SK-N-SH (cell line): ENCODE measurements around the gene FOCAD. TPM values are rescaled to one million over a fixed set of nuclear protein-coding genes. Genes with fewer than 3 reads are reported as not detected.

Experiments used
- CTCF ChIA-PET: fragments of 300-600, 350-600 bp; formaldehyde crosslinking; extraction: SDS; loops from one replicate; lab custom pipeline; 2021; lab: Yijun Ruan, JAX
- POLR2A ChIA-PET: fragments of 350-600 bp; sonication (Branson Sonifier 250); formaldehyde crosslinking; extraction: SDS; loops from one replicate; lab custom pipeline; 2020; ENCODE audit warnings: antibody characterized with exemption, inconsistent platforms; lab: Yijun Ruan, JAX
- DNase-seq: peaks from one replicate; pipeline ENCODE4 v3.0.0; 2012
- H2AFZ ChIP-seq: fragments of 200-600 bp; sonication (generic); 2 replicates; pipeline ENCODE4 v1.8.1; 2016; ENCODE audit warnings: antibody characterized with exemption, mild to moderate bottlenecking, low read depth
- H3F3A ChIP-seq: fragments of 200-600 bp; sonication (generic); replicated peaks from 2 replicates; pipeline ENCODE3; 2016; ENCODE audit warnings: antibody characterized with exemption, mild to moderate bottlenecking; ENCODE audit not compliant: insufficient read depth
- H3K27ac ChIP-seq, 2 experiments: fragments of 200-500 bp in 1 of 2; fragments of 200-600 bp in 1 of 2; sonication (Bioruptor generic) in 1 of 2; sonication (generic), shearing (Covaris generic) in 1 of 2; 2 replicates each; pipeline versions ENCODE4 v1.5.1 to v1.6.1; 2014 to 2016; ENCODE audit warnings: low read depth in 2 of 2, inconsistent platforms in 1 of 2, low read length in 1 of 2, mild to moderate bottlenecking in 1 of 2, mixed read lengths in 1 of 2
- H3K27me3 ChIP-seq: fragments of 200-600 bp; sonication (generic), shearing (Covaris generic); 2 replicates; pipeline ENCODE4 v1.6.1; 2016; ENCODE audit warnings: mixed run types; ENCODE audit not compliant: insufficient read depth
- H3K36me3 ChIP-seq, 2 experiments: fragments of 200-500 bp in 1 of 2; fragments of 200-600 bp in 1 of 2; sonication (Bioruptor generic) in 1 of 2; sonication (generic) in 1 of 2; replicated peaks in 1 of 2; 2 replicates each; pipeline versions ENCODE3 to v1.5.1; 2014 to 2016; ENCODE audit warnings: low read length in 1 of 2, mild to moderate bottlenecking in 1 of 2; ENCODE audit not compliant: insufficient read depth in 2 of 2, control insufficient read depth in 1 of 2
- H3K4me1 ChIP-seq, 2 experiments: fragments of 200-500 bp in 1 of 2; fragments of 200-600 bp in 1 of 2; sonication (Bioruptor generic) in 1 of 2; sonication (generic), shearing (Covaris generic) in 1 of 2; 2 replicates each; pipeline versions ENCODE4 v1.5.1 to v1.6.1; 2014 to 2016; ENCODE audit warnings: low read depth in 1 of 2, low read length in 1 of 2, mixed run types in 1 of 2; ENCODE audit not compliant: insufficient read depth in 2 of 2, control insufficient read depth in 1 of 2
- H3K4me2 ChIP-seq: fragments of 200-600 bp; sonication (generic), shearing (Covaris generic); 2 replicates; pipeline ENCODE4 v1.6.1; 2017; ENCODE audit warnings: mixed run types
- H3K4me3 ChIP-seq, 2 experiments: fragments of 200-500 bp in 1 of 2; fragments of 200-600 bp in 1 of 2; sonication (Bioruptor generic) in 1 of 2; sonication (generic), shearing (Covaris generic) in 1 of 2; 2 replicates each; pipeline versions ENCODE4 v1.5.1 to v1.8.1; 2014 to 2016; ENCODE audit warnings: low read depth in 2 of 2, inconsistent platforms in 1 of 2, low read length in 1 of 2, mild to moderate bottlenecking in 1 of 2, mixed read lengths in 1 of 2, moderate library complexity in 1 of 2
- H3K79me2 ChIP-seq: fragments of 200-600 bp; sonication (generic); 2 replicates; pipeline ENCODE4 v1.8.1; 2017; ENCODE audit warnings: mild to moderate bottlenecking; ENCODE audit not compliant: insufficient read depth
- H3K9ac ChIP-seq: fragments of 200-600 bp; sonication (generic); 2 replicates; pipeline ENCODE4 v1.6.1; 2017; ENCODE audit warnings: mixed run types
- H3K9me2 ChIP-seq: fragments of 200-600 bp; sonication (generic); 2 replicates; pipeline ENCODE4 v1.6.1; 2017; ENCODE audit warnings: mixed run types
- H3K9me3 ChIP-seq: fragments of 200-600 bp; sonication (generic); 2 replicates; pipeline ENCODE4 v1.6.1; 2017; ENCODE audit warnings: mixed run types, mild to moderate bottlenecking, moderate library complexity
- H4K20me1 ChIP-seq: fragments of 200-600 bp; sonication (generic); 2 replicates; pipeline ENCODE4 v1.6.1; 2017; ENCODE audit warnings: mild to moderate bottlenecking, mixed run types; ENCODE audit not compliant: insufficient read depth
- CHD2 ChIP-seq: fragments of 150-350 bp; IDR thresholded peaks from 2 replicates; pipeline ENCODE4 v1.6.1; 2018; ENCODE audit warnings: low read length; ENCODE audit not compliant: partially characterized antibody
- CTCF ChIP-seq: fragments of 200-600 bp; sonication (generic); IDR thresholded peaks from 2 replicates; pipeline ENCODE4 v1.6.1; 2017; ENCODE audit warnings: antibody characterized with exemption, mild to moderate bottlenecking, moderate library complexity
- EP300 ChIP-seq, 2 experiments: IDR thresholded peaks; 2 replicates each; pipeline versions ENCODE4 v1.4.0 to v1.6.1; 2012; ENCODE audit warnings: borderline replicate concordance in 1 of 2, low read depth in 1 of 2, low read length in 1 of 2
- EZH2phosphoT487 ChIP-seq: fragments of 200-600 bp; sonication (generic); IDR thresholded peaks from 2 replicates; pipeline ENCODE4 v1.6.1; 2017; ENCODE audit warnings: low read depth, mixed run types, mild to moderate bottlenecking, antibody characterized with exemption, moderate library complexity, borderline replicate concordance
- FOSL2 ChIP-seq: IDR thresholded peaks from 2 replicates; pipeline ENCODE4 v1.4.0; 2012; ENCODE audit warnings: low read depth, mild to moderate bottlenecking, moderate library complexity, borderline replicate concordance
- FOXM1 ChIP-seq: IDR thresholded peaks from 2 replicates; pipeline ENCODE4 v1.4.0; 2012; ENCODE audit warnings: low read depth, mild to moderate bottlenecking
- GATA2 ChIP-seq: sonication (generic); formaldehyde crosslinking; IDR thresholded peaks from 2 replicates; pipeline ENCODE4 v1.5.0; 2020; ENCODE audit warnings: mild to moderate bottlenecking, missing genetic modification reagents
- IRF3 ChIP-seq: fragments of 150-350 bp; IDR thresholded peaks from 2 replicates; pipeline ENCODE4 v1.6.1; 2016; ENCODE audit warnings: mild to moderate bottlenecking, low read depth, low read length
- NFIC ChIP-seq: IDR thresholded peaks from 2 replicates; pipeline ENCODE4 v1.4.0; 2012; ENCODE audit warnings: borderline replicate concordance
- NRF1 ChIP-seq: IDR thresholded peaks from 2 replicates; pipeline ENCODE4 v1.6.1; 2012; ENCODE audit warnings: low read depth, mild to moderate bottlenecking, low read length
- RCOR1 ChIP-seq: fragments of 150-350 bp; IDR thresholded peaks from 2 replicates; pipeline ENCODE4 v1.6.1; 2017; ENCODE audit warnings: antibody characterized with exemption, low read length
- REST ChIP-seq: IDR thresholded peaks from 2 replicates; pipeline ENCODE4 v1.6.1; 2012; ENCODE audit warnings: mild to moderate bottlenecking, low read depth, low read length, moderate library complexity
- RXRA ChIP-seq: IDR thresholded peaks from 2 replicates; pipeline ENCODE4 v1.4.0; 2012; ENCODE audit warnings: low read depth, mild to moderate bottlenecking, borderline replicate concordance
- SIN3A ChIP-seq: IDR thresholded peaks from 2 replicates; pipeline ENCODE4 v1.6.1; 2012; ENCODE audit warnings: low read depth, mild to moderate bottlenecking, low read length, moderate library complexity, borderline replicate concordance
- SMC3 ChIP-seq: IDR thresholded peaks from 2 replicates; pipeline ENCODE4 v1.6.1; 2012; ENCODE audit warnings: low read depth, low read length, improper control_type of control experiment
- TAF1 ChIP-seq: IDR thresholded peaks from 2 replicates; pipeline ENCODE4 v1.6.1; 2012; ENCODE audit warnings: low read depth, mild to moderate bottlenecking, low read length, moderate library complexity, borderline replicate concordance
- TEAD4 ChIP-seq: IDR thresholded peaks from 2 replicates; pipeline ENCODE4 v1.4.0; 2012; ENCODE audit warnings: mild to moderate bottlenecking, borderline replicate concordance; ENCODE audit not compliant: insufficient read depth
- USF1 ChIP-seq: IDR thresholded peaks from 2 replicates; pipeline ENCODE4 v1.4.0; 2012; ENCODE audit warnings: low read depth, borderline replicate concordance
- USF2 ChIP-seq: fragments of 150-350 bp; IDR thresholded peaks from 2 replicates; pipeline ENCODE4 v1.6.1; 2017; ENCODE audit warnings: antibody characterized with exemption, low read length, low read depth, borderline replicate concordance
- YY1 ChIP-seq: IDR thresholded peaks from 2 replicates; pipeline ENCODE4 v1.4.0; 2012; ENCODE audit warnings: low read depth, mild to moderate bottlenecking
- WGBS: methylation state at CpG from one replicate; pipeline ENCODE4 v1.1.6; 2017; ENCODE audit warnings: low lambda C conversion rate; 5-methylcytosine and 5-hydroxymethylcytosine counted together
- polyA plus RNA-seq, 3 experiments: library from polyadenylated mRNA; depleted of rRNA; stranded (reverse); fragments of >200 nt; gene quantifications; 2 replicates each; pipeline ENCODE4 v1.2.3, GENCODE V29; 2012

The FOCAD gene
- polyA plus RNA-seq, 1 of the 3 experiments (the other 2 are of a cell fraction), result 15.8 TPM

- TF ChIP-seq REST (no peak), USF1 (no peak), FOSL2 (no peak), CHD2 (no peak), FOXM1 (no peak), SMC3 (no peak), EZH2phosphoT487 (no peak)
Observed at GRCh38 chr9:20749496-20750198, 65.6 kb downstream of the FOCAD start (continued).

GRCh38 chr9:20753761-20754160, 69.7 kb downstream of the FOCAD start:
- TF ChIP-seq USF2 (no peak), YY1 (no peak), CTCF (no peak), EP300 (IDR thresholded peaks at IDR 0.05; ENCODE audit: borderline replicate concordance in 1 of 2, low read depth in 1 of 2, low read length in 1 of 2) (no peak), TEAD4 (no peak), EZH2phosphoT487 (no peak), NFIC (no peak), SMC3 (no peak), IRF3 (no peak), RXRA (no peak), FOXM1 (no peak), RCOR1 (no peak), TAF1 (no peak), SIN3A (no peak), GATA2 (no peak), NRF1 (no peak)
- Histone ChIP-seq H3K36me3 (no peaks in the 10 kb centered on the region), H3K27ac (no peak overlapping the region), H3F3A (no peaks in the 10 kb centered on the region), H4K20me1 (no peaks in the 10 kb centered on the region), H3K9me2 (no peaks in the 10 kb centered on the region), H2AFZ (no peak overlapping the region), H3K27me3 (no peaks in the 10 kb centered on the region), H3K4me2 (no peak overlapping the region), H3K9me3 (no peaks in the 10 kb centered on the region), H3K79me2 (no peaks in the 10 kb centered on the region), H3K9ac (no peak overlapping the region), H3K4me1 (peaks cover 0 to 6% of the 10 kb centered on the region in 2 experiments; a peak in 1 of 4 replicates), H3K4me3 (no peak overlapping the region)
- CTCF ChIA-PET, result no interaction called here
- DNase-seq, result no peak
- POLR2A ChIA-PET, result no interaction called here
- 96% methylated on average over 3 of the region's 3 CpGs for WGBS
